Measurements from ENCODE around the gene CCDC185.

The CCDC185 gene

GRCh38 chr1:223413216-223413615, 20.0 kb downstream of the CCDC185 start:
- TF ChIP-seq CTCF (conservative IDR thresholded peaks at IDR 0.05; ENCODE audit: low read depth), result no peak
- no peak overlapping the region for H3K27ac ChIP-seq
- DNase-seq (ENCODE audit: low spot score), result no peak
- ChIA-PET POLR2A (ENCODE audit: low non-redundant PET) (no interaction called here), CTCF (no interaction called here)

GRCh38 chr1:223417444-223417843, 24.2 kb downstream of the CCDC185 start:
- CTCF ChIA-PET, result interaction anchor here (0.5 kb wide), 1 partner anchor 201 kb away, joined by 3 read pairs; no protein-coding TSS in a partner anchor
- DNase-seq (ENCODE audit: low spot score), result no peak
- no peak overlapping the region for H3K27ac ChIP-seq

GRCh38 chr1:223417903-223418663, 24.9 kb downstream of the CCDC185 start:
- no peak for TF ChIP-seq CTCF (conservative IDR thresholded peaks at IDR 0.05; ENCODE audit: low read depth)
- CTCF ChIA-PET, result interaction anchor here (0.5 to 0.6 kb wide), 2 partner anchors 202 to 755 kb away, joined by 3 read pairs; no protein-coding TSS in a partner anchor

More at GRCh38 chr1:223417444-223417843, 24.2 kb downstream of the CCDC185 start:
- POLR2A ChIA-PET (ENCODE audit: low non-redundant PET), result no interaction called here
- TF ChIP-seq CTCF (conservative IDR thresholded peaks at IDR 0.05; ENCODE audit: low read depth), result no peak

GRCh38 chr1:223419115-223419514, 25.9 kb downstream of the CCDC185 start:
- ChIA-PET POLR2A (ENCODE audit: low non-redundant PET) (no interaction called here), CTCF (interaction anchor here (0.6 kb wide), 1 partner anchor 754 kb away, joined by 3 read pairs; no protein-coding TSS in a partner anchor)
- no peak for TF ChIP-seq CTCF (conservative IDR thresholded peaks at IDR 0.05; ENCODE audit: low read depth)
- H3K27ac ChIP-seq, result no peak overlapping the region
- no peak for DNase-seq (ENCODE audit: low spot score)

More at GRCh38 chr1:223417903-223418663, 24.9 kb downstream of the CCDC185 start:
- POLR2A ChIA-PET (ENCODE audit: low non-redundant PET), result no interaction called here
- DNase-seq (ENCODE audit: low spot score), result no peak
- no peak overlapping the region for H3K27ac ChIP-seq

GRCh38 chr1:223419561-223419960, 26.3 kb downstream of the CCDC185 start:
- TF ChIP-seq CTCF (conservative IDR thresholded peaks at IDR 0.05; ENCODE audit: low read depth), result no peak
- DNase-seq (ENCODE audit: low spot score), result no peak
- no peak overlapping the region for H3K27ac ChIP-seq
- ChIA-PET CTCF (no interaction called here), POLR2A (ENCODE audit: low non-redundant PET) (no interaction called here)

GRCh38 chr1:223421025-223421424, 27.8 kb downstream of the CCDC185 start:
- DNase-seq (ENCODE audit: low spot score), result no peak
- no peak overlapping the region for H3K27ac ChIP-seq
- ChIA-PET CTCF (interaction anchor here (1.4 kb wide), 1 partner anchor 9 kb away, joined by 3 read pairs; no protein-coding TSS in a partner anchor), POLR2A (ENCODE audit: low non-redundant PET) (no interaction called here)
- TF ChIP-seq CTCF (conservative IDR thresholded peaks at IDR 0.05; ENCODE audit: low read depth), result no peak
